ENCODE measurements around the gene MEIOB.

DNA sequence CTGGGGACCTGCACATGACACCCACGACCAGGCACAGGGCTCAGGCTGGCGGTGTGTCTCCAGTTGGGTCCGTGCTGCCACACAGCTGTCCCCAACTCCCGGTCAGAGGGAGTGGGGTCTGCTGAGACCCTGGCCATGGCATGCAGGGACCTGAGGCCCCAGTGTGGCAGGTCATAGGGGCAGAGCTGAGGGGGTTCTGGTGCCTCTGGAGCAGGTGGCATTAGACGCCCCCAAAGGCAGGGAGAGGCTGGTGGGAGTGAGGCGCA lies 85.0 kb downstream of the MEIOB start:
- TF ChIP-seq EZH2 (IDR thresholded peaks at IDR 0.05; ENCODE audit: insufficient read depth, poor library complexity, severe bottlenecking) (no peak), EZH2phosphoT487 (IDR thresholded peaks at IDR 0.05; ENCODE audit: insufficient read depth, low read depth) (no peak)
